NCI-H526 (cell line): ENCODE data around the gene PRR3.
A peak's percentile ranks its signal among the peaks of the same experiment; 100 is the strongest.

Experiments
- DNase-seq, 2 experiments: peaks; one replicate each; lab custom pipeline; 2025; lab: John Stamatoyannopoulos, UW

PRR3 gene

DNA sequence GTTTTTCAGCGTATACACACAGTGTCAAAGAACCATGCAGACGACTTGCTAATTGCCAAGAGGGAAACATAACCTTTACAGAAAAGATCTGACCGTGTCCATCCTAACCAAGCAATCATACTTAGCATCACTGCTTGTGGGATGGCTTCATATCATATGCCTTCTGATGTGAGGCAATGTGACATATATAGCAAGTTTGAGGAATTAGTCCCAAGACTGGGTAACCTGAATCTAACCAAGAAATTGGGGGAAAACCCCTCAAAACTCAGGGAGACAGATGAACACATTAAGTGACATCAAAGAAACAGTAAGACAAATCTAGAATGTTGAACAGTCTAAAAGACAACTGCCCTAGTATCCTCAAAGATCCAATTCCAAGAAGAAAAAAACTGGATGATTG lies 19.2 kb upstream of the PRR3 start:
- DNase-seq = no peak

DNA sequence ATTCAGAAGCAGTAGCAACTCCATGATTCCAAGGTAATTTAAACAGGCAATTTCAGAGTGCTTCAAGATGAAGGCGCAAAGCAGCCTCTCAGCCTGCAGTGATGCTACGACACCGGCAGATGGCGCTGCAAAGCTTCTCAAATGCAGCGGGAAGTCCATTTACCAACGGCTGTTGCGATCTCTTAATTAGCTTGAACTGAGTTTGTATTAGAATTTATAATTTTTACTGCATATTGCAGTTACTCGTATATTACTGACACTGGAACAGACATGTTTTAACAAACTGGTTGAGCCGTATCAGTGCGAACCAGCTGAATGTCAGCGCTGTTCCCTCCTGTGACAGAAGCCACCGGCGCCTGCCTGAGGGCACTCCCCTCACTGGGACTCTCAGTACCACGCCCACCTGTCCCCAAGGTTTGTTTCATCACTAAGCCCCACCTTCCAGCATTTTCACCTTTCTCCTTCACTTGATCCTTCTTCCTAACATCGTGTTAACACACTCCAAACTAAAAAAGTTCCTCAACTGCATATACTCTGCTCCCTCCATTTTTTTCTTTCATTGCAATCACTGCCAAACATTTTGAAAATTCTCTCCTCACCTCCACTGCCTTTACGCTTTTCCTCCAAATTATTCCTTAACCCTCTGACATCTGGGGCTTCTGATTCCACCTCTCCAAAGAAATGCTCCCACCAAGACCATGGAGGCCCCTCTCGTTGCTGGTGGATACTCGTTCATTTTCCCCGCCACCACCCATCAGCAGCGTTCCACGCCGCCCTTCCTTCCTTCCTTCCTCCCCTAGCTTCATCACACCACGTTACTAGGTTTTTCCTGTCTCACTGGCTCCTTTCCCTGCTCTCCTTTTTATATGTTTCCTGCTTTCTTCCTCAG lies 15.3 kb upstream of the PRR3 start:
- DNase-seq = peak; percentile 72 to 83

DNA sequence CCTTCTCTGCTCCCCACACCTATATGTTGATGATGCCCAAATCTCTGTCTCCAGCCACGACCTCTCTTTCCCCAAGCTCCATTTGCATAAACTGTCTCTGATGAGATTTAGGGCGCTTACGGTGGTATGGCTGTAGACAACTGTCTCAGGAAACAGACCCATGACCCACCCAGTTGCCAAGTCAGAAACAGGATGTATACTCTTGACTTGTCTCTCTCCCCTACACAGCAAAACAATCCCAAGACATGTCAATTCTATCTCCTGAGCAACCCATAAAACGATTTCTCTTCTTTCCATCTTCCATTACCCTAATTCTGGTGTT lies 14.7 kb upstream of the PRR3 start:
- DNase-seq = peak in 1 of 2 experiments; percentile 6

- no peak for DNase-seq
Observed at GRCh38 chr6:30542915-30543314, 14.2 kb upstream of the PRR3 start.

DNA sequence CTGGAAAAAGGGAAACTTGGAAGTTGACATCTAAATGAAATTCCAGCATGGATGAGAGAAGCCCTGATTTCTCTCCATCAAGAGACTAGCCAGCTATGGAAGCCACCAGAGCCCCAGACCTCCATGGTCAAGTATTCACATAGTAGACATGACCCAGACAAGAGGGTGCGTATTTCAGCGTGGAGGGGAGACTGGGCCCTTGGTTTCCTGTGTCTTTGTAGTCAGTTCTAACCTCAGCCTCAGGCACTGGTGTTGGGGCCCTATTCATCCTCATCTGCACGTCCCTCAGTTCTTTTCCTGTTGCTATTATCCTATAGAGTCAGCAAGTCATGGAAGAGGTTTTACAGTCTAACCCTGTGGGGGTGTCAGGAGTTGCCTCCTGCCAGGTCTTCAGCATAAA lies 13.3 kb upstream of the PRR3 start:
- no peak for DNase-seq

DNA sequence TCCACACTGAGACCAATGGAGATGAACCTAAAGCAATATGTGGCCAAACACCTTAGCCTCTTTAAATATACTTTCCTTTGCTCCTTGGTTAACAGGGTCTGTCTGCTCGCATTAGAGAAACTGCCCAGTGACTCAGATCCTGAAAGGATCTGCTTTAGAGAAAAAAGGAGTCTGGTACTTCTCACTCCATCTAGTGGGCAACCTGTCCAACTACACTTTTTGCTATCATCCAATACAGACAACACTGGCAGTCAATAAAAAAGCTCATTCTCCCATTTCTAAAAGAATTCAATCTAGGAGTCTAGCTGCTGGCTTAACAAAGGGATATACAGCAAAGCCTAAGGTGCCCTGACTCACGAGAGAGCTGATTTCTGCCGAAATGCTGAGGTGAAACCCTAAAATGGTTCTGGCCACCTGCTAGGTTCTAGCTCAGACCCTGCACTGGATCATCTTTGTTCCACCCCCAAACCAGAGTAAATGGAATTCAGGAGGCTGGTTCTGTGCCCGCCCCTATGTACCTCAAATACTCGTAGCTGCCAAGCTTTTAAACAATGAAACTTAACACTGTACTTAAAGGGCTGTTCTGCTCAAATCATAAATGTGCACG lies 12.3 kb upstream of the PRR3 start:
- peak in 1 of 2 experiments; percentile 59 for DNase-seq

- DNase-seq = no peak
Observed at GRCh38 chr6:30547454-30547853, 9.6 kb upstream of the PRR3 start.

- no peak for DNase-seq
Observed at GRCh38 chr6:30548375-30548774, 8.7 kb upstream of the PRR3 start.

DNA sequence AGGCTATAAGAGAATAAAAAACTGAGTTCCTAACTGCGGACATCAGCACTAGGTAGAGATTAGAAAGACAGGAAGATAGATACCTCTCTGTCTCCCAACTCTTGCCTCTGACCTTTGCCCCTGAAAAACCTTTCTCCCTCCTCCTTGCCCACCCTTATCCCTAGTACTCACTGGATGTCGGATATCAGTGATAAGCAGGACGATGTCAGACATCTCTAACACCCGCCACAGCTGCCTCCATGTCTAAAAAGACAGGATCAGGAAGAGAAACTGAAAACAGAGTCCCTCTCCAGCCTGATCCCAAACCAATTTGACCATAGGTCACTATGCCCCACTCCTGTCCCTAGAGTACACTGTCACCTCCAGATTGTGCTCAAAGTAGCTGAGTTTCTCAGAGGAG lies 2.7 kb upstream of the PRR3 start:
- DNase-seq = no peak

GRCh38 chr6:30554962-30555815 lies 1.9 kb upstream of the PRR3 start:
- peak in 1 of 2 experiments; percentile 63 for DNase-seq

DNA sequence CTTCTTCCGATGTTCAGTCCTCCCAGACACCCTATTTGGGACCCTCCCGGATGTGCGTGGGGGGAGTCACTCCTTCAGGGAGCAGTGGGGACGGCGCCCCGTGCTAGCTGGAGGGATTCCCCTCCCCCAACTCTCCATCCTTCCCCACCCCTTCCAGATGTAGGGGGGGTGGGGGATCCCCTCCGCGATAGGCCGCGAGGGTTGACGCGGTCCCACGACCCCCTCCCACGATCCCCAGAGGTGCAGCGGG lies 1.4 kb upstream of the PRR3 start:
- DNase-seq = no peak

GRCh38 chr6:30556066-30556905 lies 809 bp upstream of the PRR3 start, which contains the start of gene GNL1:
Gene GNL1, minus strand, starts transcription at chr6:30556489. Its CDS starts 286 bp downstream, at chr6:30556203.
- peak; percentile 83 to 97 for DNase-seq

DNA sequence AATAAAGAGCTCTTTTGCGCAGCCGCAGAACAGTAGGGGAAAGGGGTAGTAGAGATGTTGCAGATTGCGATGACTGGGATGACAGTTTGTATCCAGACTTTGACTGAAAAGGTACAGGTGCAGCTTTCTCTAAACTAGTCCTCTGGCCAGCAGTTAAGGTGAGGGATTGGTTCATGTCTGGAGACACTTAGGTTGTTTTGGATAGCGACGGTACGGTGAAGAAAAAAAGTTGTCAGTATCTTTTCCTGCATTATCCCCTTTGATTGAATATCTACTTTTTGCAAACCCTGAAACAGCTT lies 537 bp downstream of the PRR3 start:
- no peak for DNase-seq

GRCh38 chr6:30560930-30561329 lies 3.8 kb downstream of the PRR3 start:
- no peak for DNase-seq

DNA sequence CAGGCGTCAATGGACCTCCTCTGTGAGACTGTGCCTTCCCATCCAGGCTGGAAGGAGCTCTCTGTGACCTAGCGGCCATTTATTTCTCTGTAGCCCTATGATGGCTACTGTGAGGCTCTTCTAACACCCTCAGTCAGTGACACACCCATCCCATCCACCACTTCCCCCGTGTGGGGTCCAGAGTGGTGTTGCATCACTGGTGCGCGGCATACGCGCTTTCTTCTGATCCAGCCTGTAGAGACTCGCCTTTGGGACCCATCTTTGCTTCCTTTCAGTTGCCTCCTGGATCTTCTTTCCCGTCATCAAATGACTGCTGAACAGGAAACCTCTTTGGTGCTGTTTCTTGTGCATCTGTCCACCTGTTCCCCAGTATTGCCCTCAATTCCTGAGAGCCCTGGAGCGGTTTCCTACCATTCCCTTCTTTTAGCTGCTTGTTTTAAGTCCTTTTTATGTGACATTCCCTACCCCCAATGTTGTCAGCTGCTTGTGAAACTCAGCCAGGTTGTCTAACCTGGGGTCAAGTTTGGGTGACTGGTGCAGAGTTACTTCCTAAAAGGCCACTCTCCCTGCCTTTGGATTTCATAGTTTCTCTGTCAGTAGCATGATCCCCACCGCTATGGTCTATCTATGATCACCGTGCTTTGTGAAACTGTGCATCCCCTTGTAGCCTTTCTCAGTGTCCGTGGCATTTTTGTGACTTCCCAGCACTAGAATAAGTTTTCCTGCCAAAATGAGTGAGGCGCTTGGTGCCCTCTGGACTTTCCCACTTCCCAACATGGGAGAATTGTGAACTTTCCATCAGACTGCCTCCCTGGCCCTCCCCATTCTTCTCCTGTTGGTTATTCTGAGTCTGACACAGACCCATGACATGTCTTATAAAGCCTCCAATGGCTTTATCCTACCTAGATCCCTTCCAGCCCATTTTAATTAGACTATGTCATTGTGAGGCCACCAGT lies 5.7 kb downstream of the PRR3 start:
- DNase-seq = no peak

GRCh38 chr6:30564114-30564513 lies 7.0 kb downstream of the PRR3 start:
- DNase-seq = no peak

GRCh38 chr6:30565772-30566171 lies 8.7 kb downstream of the PRR3 start:
- DNase-seq = no peak

- DNase-seq = no peak
Observed at GRCh38 chr6:30568245-30568644, 11.2 kb downstream of the PRR3 start.

DNA sequence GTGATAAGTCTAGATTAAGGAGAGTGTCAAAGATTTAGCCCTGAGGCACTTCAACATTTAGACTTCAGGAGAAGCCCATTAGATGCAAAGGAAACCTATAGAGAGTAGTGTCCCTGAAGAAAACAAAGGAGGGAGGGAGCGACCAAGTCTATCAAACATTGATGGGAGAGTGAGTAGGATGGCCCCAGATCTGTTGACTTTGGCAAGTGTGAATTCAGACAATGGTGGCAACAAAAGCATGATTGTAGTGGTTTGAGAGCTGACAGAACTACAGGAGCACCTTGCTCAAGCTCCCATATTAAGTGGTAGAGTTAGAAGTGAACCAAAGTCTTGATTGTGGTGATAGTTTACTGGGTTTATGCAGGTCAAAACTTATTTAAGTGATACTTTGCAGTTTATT lies 13.2 kb downstream of the PRR3 start:
- no peak for DNase-seq

GRCh38 chr6:30570740-30571074 lies 13.6 kb downstream of the PRR3 start:
- no peak for DNase-seq

DNA sequence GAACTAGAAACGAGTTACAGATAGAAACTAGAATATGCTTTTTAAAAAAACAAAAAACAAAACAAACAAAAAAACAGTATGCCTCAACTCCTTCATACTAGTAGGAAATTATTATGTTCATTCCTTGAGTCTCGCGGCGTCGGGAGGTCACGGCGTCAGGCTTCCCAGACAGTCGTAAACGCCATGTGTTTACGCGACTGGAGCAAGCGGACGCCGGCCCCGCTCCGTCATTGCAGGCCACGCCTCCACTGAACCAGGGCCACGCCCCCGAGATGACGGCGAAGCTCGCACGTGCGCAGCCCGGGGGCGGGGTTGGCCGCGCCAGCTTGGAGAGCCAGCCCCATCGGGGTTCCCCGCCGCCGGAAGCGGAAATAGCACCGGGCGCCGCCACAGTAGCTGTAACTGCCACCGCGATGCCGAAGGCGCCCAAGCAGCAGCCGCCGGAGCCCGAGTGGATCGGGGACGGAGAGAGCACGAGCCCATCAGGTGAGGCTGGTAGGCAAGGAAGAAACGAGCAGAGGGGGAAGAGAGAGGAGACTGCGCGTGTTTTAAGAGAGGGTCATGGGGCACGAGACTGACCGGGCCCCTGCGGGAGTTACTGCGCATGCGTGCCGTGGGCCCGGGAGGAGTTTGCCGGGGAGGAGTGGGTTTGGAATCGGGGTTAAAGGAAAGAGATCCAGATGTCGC lies 14.1 kb downstream of the PRR3 start, which contains the start of gene ABCF1:
Gene ABCF1, plus strand, starts transcription at position 368 of the 687 bp plus-strand sequence. Its CDS starts 46 bp downstream, at position 414.
- peak; percentile 87 to 98 for DNase-seq
